ENCODE results near the gene PCSK4. TPM values are rescaled to one million over a fixed set of nuclear protein-coding genes. Genes with fewer than 3 reads are reported as not detected.

PCSK4 gene
- total RNA-seq, 2 experiments from 2014 or later, result 8.3 to 13.0 TPM

GRCh38 chr19:1526979-1527649, 37.0 kb upstream of the PCSK4 start:
- CTCF ChIA-PET (ENCODE audit: unreplicated experiment), result no interaction called here
- H3K36me3 ChIP-seq (ENCODE audit: insufficient read depth, low read length), result no peaks in the 10 kb centered on the region
- H3K79me2 ChIP-seq (ENCODE audit: insufficient read depth, low read depth, low read length), result no peaks in the 10 kb centered on the region
- H2AFZ ChIP-seq (ENCODE audit: low read length), result no peak overlapping the region
- intact Hi-C loops (cut with micrococcal nuclease; ENCODE audit: unreplicated experiment), result no loop called here
- BruUV-seq (replicated peaks), result no TSS peak
- TF ChIP-seq, protein P1, sequence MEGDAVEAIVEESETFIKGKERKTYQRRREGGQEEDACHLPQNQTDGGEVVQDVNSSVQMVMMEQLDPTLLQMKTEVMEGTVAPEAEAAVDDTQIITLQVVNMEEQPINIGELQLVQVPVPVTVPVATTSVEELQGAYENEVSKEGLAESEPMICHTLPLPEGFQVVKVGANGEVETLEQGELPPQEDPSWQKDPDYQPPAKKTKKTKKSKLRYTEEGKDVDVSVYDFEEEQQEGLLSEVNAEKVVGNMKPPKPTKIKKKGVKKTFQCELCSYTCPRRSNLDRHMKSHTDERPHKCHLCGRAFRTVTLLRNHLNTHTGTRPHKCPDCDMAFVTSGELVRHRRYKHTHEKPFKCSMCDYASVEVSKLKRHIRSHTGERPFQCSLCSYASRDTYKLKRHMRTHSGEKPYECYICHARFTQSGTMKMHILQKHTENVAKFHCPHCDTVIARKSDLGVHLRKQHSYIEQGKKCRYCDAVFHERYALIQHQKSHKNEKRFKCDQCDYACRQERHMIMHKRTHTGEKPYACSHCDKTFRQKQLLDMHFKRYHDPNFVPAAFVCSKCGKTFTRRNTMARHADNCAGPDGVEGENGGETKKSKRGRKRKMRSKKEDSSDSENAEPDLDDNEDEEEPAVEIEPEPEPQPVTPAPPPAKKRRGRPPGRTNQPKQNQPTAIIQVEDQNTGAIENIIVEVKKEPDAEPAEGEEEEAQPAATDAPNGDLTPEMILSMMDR (conservative IDR thresholded peaks at IDR 0.05; ENCODE audit: low read length), result no peak
- TF ChIP-seq EZH2phosphoT487 (IDR thresholded peaks at IDR 0.05; ENCODE audit: borderline replicate concordance, low read depth, low read length), result no peak
- no peaks in the 10 kb centered on the region for H3K9me3 ChIP-seq (ENCODE audit: low read length)
- H3K4me3 ChIP-seq (ENCODE audit: low read depth, low read length, poor library complexity, severe bottlenecking), result no peak overlapping the region
- POLR2A ChIA-PET, result interaction anchor here (0.9 kb wide), 1 partner anchor 24 kb away, joined by 3 read pairs; no protein-coding TSS in a partner anchor
- no peaks in the 10 kb centered on the region for H3K9me2 ChIP-seq (ENCODE audit: insufficient read depth, low read length)
- H3K4me2 ChIP-seq (ENCODE audit: low read length), result no peak overlapping the region
- no peaks in the 10 kb centered on the region for H3K4me1 ChIP-seq (ENCODE audit: insufficient read depth, low read length, poor library complexity, severe bottlenecking)
- H3K27ac ChIP-seq (ENCODE audit: low read depth, low read length, poor library complexity, severe bottlenecking), result no peak overlapping the region
- DNase-seq (ENCODE audit: low spot score), result no peak
- no peaks in the 10 kb centered on the region for H4K20me1 ChIP-seq (ENCODE audit: insufficient read depth, low read length)

DNA sequence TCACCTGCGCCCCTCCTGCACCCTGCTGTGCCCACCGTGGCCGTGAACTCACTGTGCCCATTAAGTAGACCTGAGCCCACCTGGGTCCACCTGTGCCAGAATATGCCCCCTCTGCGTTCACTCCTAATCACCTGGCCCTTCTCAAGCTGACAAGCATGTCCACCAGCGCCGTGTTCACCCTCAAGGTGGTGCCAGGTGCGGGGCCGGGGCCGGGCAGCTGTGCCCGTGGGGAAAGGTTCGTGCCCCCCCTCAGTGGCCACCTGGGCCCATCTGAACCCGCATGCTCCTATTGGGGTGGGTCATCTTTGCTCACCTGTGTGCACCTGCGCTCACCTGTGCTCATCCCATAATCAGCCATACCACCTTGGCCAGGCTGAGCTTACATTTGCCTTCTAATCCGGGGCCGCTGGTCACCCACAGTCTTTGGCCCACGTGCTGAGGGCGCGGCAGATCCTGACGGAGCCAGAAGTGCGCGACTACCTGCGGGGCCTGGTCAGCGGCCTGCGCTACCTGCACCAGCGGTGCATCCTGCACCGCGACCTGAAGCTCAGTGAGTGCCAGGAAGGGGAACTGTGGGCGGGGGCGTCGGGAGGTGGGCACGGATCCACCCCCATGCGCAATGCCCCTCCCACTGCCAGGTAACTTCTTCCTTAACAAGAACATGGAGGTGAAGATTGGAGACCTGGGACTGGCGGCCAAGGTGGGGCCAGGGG, 36.1 kb upstream of the PCSK4 start:
- Histone ChIP-seq H3K9me2 (ENCODE audit: insufficient read depth, low read length) (no peaks in the 10 kb centered on the region), H3K4me2 (ENCODE audit: low read length) (no peak overlapping the region), H4K20me1 (ENCODE audit: insufficient read depth, low read length) (no peaks in the 10 kb centered on the region), H3K36me3 (ENCODE audit: insufficient read depth, low read length) (no peaks in the 10 kb centered on the region), H3K27ac (ENCODE audit: low read depth, low read length, poor library complexity, severe bottlenecking) (no peak overlapping the region), H3K79me2 (ENCODE audit: insufficient read depth, low read depth, low read length) (no peaks in the 10 kb centered on the region), H3K9me3 (ENCODE audit: low read length) (no peaks in the 10 kb centered on the region), H3K4me3 (ENCODE audit: low read depth, low read length, poor library complexity, severe bottlenecking) (no peak overlapping the region), H2AFZ (ENCODE audit: low read length) (no peak overlapping the region), H3K4me1 (ENCODE audit: insufficient read depth, low read length, poor library complexity, severe bottlenecking) (no peaks in the 10 kb centered on the region)
- TF ChIP-seq EZH2phosphoT487 (IDR thresholded peaks at IDR 0.05; ENCODE audit: borderline replicate concordance, low read depth, low read length), result no peak
- TF ChIP-seq, protein P1 (conservative IDR thresholded peaks at IDR 0.05; ENCODE audit: low read length), result no peak
- intact Hi-C loops (cut with micrococcal nuclease; ENCODE audit: unreplicated experiment), result no loop called here
- ChIA-PET CTCF (ENCODE audit: unreplicated experiment) (no interaction called here), POLR2A (no interaction called here)
- no peak for DNase-seq (ENCODE audit: low spot score)
- BruUV-seq (replicated peaks), result no TSS peak

- Histone ChIP-seq H3K27ac (ENCODE audit: low read depth, low read length, poor library complexity, severe bottlenecking) (no peak overlapping the region), H3K9me2 (ENCODE audit: insufficient read depth, low read length) (no peaks in the 10 kb centered on the region), H2AFZ (ENCODE audit: low read length) (no peak overlapping the region), H4K20me1 (ENCODE audit: insufficient read depth, low read length) (no peaks in the 10 kb centered on the region), H3K79me2 (ENCODE audit: insufficient read depth, low read depth, low read length) (no peaks in the 10 kb centered on the region), H3K4me3 (ENCODE audit: low read depth, low read length, poor library complexity, severe bottlenecking) (no peak overlapping the region), H3K4me1 (ENCODE audit: insufficient read depth, low read length, poor library complexity, severe bottlenecking) (no peaks in the 10 kb centered on the region), H3K36me3 (ENCODE audit: insufficient read depth, low read length) (no peaks in the 10 kb centered on the region), H3K4me2 (ENCODE audit: low read length) (no peak overlapping the region), H3K9me3 (ENCODE audit: low read length) (no peaks in the 10 kb centered on the region)
- CTCF ChIA-PET (ENCODE audit: unreplicated experiment), result no interaction called here
- no peak for TF ChIP-seq EZH2phosphoT487 (IDR thresholded peaks at IDR 0.05; ENCODE audit: borderline replicate concordance, low read depth, low read length)
- TF ChIP-seq, protein P1 (conservative IDR thresholded peaks at IDR 0.05; ENCODE audit: low read length), result no peak
- intact Hi-C loops (cut with micrococcal nuclease; ENCODE audit: unreplicated experiment), result no loop called here
- no TSS peak for BruUV-seq (replicated peaks)
- no peak for DNase-seq (ENCODE audit: low spot score)
- POLR2A ChIA-PET, result no interaction called here
Measured at GRCh38 chr19:1525343-1525742, 35.2 kb upstream of the PCSK4 start.

Measured in OCI-LY7 (cell line).